HG03521 (cell line): Measurements from ENCODE around the gene TRAIP.

ENCODE experiments used
- ATAC-seq: cut with Tn5 transposase; IDR thresholded peaks from one replicate; pipeline ENCODE4 v1.9.1; 2021; ENCODE audit warnings: mild to moderate bottlenecking, moderate library complexity; ENCODE audit not compliant: unreplicated experiment

TRAIP gene

DNA sequence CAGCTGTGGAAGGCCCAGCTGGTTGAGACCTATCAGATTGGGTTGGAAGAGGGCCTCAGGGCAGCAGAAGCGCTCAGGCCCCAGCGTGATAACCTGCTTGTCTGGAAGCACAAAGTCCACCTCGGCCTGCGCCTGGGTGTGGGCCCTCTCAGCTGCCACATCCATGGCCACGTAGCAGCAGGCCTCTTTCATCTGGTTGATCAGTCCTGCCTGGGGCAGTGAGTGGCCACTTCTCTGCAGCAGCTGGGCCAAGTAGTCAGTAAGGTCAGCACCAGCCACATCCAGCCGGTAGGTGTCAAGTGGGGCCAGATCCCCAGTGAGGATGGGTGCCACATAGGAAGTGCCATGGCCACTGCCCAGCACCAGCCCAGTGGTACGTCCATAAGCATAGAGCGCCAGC lies 17.3 kb upstream of the TRAIP start:
- ATAC-seq, result no peak

DNA sequence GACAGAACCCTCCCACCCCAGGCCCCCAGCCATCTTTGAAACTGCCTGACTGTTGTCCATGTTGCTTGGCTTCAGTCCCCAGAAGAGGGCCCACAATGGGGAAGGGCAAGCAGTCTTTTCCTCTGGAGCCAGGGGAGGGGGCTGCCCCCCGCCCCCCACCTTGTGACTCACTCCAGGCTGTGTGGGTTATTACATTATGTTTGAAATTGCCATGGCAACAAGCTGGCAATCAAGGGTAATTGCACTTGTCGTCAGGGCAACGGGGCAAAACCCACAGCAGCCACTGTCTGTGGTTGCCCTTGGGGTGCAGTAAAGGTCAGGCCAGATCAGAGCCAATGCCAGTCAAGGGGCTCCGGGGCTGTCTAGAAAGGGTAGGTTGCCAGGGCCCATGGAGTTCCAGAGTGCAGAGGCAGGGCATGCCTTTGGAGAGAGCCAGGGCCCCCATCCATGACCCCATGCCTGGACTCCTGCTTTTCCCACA lies 16.5 kb upstream of the TRAIP start:
- ATAC-seq, result no peak

DNA sequence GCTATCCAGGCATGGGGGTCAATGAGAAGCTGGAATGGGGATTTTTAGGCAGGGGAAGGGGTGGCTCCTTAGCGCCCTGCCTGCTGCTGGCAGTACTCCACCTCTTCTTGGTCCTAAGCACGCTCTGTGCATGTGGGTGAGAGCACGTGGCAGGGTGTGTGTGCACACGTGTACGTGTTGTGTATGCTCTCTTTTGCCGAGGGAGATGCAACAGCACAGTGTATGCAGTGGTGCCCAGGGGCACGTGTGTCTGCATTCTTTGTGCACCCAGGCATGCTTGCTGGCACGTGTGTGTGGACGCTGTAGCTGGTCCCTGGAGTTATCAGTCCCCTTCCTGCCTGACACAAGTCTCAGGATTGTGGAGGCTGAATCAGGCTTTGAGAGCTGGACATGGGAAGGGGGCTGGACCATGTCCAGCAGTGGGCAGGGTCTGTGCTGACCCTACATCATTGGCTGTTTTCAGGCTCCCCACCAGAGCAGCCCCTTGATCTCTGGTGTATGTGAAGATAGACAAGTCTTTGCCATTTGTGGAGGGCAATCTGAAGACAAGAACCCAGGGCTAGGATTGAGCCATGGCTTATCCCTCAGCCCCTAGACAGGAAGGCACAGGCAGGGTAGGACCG lies 15.3 kb upstream of the TRAIP start:
- no peak for ATAC-seq

DNA sequence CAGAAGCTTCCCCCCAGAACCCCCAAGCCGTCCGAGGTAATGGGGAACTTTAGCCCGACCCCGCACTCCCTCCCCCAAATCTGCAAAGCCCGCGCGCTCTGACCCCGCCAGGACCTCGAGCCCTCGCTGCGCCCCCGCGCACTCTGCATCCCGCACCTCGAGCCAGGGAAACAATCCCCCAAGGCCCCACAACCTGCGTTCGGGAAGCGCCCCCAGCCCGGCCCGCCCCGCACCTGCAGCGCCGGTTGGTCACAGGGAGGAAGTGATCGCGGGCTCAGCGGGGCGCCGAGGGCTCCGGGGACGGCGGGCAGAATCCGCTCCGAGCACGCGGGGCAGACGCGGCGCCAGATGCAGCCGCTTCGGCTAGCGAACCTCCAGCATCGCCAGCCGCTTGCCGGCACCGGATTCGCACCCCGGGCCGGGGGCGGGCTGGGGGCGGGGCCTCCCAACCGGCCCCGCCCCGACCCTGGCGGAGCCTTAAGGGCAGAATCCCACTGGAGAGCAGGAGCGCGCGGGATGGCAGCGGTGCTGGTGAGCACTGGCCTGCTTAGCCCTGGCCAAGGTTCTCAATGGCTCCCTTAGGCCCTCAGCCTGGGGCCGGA lies 13.3 kb upstream of the TRAIP start, which contains the start of gene CAMKV:
CAMKV (minus strand) TSS at position 382 of the 602 bp plus-strand sequence. CDS start 7,518 bp downstream, outside the sequence.
- ATAC-seq, result no peak

DNA sequence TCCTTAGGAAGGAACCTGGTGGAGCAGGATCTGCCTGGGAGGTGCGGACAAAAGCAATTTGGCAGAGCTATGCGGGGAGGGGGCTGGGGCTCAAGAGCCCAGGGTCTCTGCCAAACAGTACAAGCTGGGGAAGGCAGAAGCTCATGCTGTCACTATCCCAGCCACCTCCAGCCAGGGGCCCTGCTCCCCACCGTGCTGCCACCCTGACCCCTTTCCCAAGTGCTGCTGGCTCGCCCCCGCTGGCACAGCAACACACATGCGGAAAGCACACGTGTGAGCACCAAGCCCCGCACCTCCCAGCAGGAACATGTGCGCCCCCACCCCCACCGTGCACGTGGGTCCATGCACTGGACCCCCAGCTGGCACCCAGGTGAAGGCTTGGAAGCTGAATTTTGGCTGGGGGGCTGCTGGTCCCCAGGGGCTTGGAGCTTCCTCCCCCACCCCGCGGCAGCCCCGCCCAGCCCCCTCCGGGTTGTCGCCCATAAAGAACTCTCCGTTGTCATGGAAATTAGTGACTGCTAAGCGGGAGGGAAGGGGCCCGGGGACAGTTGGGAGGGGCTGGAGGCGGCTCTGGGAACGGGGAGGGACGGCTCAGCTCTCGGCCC lies 12.6 kb upstream of the TRAIP start:
- ATAC-seq, result no peak

DNA sequence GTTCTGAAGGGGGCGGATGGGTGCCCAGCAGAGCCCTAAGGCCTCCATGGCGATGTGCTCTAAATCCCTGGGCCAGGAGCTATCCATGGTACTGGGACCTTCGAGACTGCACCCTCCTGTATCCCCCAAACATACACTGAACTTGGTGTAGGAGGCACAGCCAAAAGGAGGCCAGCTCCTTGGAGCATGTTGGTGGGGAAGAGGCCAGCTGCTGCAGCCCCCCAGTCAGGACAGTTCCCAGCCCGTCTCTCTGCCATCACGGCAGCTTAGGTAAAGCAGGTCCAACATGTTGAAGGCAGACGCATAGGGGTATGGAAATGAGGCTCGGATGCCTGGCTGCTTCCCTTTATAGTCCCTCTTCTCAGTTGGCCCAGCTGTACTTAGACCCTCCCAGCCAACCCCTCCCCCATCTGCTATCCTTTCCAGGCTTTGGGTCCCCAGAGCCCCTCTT lies 11.5 kb upstream of the TRAIP start:
- ATAC-seq, result no peak

DNA sequence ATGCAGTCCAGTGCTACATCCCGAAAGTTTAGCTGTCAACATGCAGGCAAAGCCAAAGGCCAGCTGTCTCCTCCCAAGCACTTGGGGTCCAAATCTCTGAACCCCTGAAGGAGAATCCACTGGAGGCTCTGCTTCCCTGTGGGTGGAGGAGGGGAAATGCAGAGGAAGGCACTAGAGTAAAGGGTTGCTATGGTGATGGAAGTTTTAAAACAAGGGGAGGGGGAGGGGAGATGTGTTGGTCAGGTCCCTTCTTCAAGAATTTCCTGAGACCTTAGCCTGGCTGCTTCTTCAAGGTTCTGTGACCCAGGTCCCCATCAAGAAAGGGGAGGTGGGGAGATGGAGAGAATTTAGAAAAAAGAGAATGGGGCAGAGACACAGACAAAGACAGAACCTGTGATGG lies 11.0 kb upstream of the TRAIP start:
- no peak for ATAC-seq

DNA sequence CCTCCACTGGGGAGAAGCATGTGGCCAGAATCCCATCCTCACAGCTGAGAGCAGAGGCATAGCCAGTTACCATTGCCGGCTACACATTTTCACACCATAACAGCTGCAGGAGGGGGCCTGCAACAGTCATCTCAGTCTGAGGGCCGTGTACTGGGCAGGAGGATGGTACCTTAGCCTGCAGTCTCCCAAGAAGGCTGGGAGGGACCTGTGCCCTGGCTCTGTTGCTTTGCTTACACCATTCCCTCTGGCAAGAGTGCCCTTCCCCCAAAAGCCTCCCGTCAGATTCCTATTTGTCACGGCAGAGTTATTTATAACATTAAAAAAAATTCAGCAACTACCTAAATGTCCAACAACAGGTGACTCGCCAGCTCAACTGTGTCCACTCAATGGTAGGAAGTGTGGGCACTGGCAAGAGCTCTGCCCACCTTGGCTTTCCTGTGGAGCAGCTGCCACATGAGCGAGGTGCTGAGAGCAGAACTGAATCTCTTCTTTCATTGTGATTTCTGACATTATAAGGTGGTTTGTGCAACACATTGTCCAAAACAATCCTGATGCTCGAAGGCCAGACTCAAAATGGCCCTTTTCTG lies 8.9 kb upstream of the TRAIP start:
- no peak for ATAC-seq

DNA sequence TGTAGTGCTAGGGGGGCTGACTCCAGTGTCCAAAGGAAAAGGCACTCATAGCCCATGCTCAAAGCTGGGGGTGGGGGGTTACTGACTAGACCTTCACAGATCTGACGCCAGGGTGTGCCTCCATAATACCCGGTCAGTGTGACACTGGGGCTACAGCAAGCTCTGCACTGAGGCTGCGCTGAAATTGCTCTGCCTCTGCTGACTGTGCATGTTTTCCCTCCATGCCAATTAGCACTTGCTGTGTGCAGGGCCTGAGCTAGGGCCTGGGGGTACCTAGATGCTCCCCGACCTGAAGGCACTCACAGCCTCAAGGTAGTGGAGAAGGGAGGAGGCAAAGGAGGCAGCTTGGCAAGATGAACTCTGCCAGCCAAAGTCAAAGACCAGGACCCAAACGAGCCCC lies 8.1 kb upstream of the TRAIP start:
- ATAC-seq, result no peak

DNA sequence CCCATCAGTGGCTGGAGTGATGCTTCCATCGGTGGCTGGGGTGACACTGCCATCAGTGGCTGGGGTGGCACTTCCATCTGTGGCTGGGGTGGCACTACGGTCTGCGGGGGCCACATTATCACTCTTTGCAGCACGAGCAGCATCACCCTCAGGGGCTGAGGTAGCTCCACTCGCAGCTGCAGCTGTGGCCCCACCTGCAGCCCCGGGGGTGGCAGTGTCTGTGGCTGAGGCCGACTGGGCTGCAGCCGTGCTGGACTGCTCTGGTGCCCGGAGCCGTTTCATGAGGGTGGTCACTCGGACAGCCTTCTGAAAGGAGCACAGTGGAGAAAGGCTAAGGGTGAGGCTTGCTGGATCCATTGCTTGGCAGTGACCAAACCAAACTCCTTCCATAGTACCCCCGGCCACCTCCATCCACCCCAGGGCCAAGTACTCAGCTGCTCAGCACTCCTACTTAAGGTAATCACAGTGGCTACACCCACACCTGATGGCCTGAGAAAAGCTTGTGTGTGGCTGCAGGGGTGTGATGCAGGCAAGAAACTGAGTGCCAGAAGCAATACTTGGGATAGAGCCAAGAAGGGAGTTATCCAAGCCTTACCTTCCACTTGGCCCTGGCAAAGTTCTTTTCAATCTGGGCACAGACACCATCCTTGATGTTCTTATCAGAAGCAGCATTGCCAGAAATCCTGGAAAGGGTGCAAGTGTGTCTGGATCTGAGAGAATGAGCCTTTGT lies 3.4 kb upstream of the TRAIP start:
- no peak for ATAC-seq

DNA sequence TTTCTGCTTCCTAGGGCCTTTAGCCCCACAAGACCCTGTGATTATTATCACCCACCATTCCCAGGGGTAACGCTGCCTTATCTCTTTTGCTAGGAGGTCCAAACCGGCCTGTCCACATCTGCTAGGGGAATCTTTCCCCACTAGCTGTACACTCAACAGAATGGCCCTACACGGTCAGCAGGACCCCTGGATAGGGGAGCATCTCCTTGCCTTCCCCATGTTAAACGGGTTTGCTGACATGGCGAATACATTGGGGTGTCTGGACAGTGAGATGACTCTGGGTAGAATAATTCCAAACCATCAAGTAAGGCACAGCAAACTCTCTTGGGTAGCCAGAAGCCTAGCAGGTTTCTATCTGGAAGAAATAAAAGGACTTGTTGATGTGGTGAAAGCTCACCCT lies 702 bp downstream of the TRAIP start:
- ATAC-seq, result no peak

DNA sequence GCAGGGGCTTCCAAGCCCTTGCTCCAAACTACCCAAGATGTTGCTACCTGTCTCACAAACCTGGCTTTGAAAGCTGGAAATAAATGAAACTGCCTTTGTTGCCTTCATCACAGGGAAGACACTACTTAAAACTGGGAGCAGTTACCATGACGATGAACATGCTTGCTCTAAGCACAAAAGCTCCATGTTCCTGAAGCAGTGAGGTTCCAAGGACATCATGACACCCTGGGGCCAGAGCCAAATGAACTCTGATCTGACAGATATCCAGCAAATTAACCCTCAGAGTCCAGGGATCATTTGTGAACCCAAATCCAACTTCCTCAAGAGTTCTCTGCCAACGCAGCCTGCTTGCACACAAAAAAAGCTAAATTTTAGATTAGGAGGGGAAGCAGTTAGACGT lies 10.7 kb downstream of the TRAIP start:
- no peak for ATAC-seq

DNA sequence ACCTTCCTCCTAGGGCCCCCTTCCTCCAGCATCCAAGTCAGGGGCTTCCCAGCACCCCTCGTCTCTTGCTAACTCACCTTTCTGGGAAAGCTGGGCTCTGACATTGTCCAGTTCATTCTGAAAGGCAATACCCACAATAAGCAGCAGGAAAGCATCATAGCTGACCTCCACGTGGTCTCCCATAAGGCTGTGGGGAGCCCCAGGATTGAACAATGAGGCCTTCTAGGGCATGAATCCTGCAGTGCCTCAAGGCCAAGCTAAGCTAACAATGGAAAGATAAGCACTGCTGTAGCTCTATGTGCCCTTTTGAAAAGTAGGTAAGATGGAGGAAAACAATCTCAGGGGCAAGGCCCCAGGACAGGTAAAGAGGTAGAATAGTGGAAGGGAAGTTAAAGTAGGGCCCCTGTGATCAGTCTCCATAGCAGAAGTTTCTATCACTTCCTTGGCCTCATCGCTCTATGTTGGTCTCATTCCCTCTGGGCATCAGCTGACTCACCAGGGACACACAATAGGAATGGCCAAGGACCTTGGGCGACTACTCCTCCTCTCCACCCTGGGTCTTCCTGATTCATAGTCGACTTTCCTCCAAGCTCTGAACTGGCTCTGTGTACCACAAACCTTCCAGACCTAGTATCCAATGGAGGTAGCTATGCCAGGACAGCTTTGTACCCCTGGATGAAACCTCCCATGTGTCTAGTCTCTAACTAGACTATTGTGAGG lies 11.7 kb downstream of the TRAIP start:
- no peak for ATAC-seq

DNA sequence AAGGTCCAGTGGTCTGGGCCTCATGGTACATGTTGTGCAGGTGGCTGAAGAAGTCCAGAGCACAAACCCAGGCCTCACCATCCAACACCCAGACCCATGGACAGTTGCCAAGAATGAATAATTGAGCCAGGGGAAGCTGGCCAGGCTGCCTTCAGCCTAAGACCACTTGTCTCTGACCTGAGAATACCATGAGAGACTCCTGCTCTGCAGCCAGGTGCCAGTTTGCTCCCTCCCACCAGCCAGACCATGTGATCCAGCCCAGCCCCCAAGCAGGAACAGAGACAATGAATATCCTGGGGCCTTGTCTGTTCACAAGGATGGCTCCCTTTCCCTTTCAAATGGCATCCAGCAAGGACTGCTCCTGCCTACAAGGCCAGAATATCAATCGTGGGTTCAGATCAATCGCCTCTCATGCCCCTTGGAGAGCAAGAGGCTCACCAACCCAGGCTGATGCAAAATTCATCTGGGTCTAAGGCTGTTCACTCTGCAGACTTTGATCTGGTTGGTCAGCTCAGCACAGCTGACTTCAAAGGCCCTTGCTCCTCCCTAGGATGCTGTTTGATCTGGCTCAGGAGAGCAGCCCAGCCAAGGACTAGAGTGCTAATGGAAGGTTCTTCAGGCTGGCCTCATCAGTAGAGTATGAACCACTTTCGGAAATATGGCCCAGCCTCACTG lies 13.4 kb downstream of the TRAIP start:
- no peak for ATAC-seq

DNA sequence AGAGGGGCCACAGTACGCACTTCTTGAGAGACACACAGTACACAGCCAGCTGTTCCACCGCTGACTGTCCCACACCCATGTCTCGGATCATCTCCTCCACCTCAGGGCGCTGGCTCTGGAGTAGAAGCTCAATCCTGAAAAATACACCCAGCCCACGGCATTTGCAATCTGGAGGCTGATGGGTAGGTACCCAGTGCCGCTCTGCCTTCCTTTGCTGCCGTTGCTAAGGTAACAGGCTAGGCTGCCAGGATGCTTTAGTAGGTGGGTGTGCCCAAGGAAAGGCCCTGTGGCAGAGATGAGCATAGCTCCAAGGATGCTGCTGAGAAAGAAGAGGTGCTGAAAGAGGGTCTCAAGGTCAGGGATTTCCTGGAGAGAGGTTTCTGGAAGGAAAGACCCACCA lies 14.6 kb downstream of the TRAIP start:
- ATAC-seq, result no peak

DNA sequence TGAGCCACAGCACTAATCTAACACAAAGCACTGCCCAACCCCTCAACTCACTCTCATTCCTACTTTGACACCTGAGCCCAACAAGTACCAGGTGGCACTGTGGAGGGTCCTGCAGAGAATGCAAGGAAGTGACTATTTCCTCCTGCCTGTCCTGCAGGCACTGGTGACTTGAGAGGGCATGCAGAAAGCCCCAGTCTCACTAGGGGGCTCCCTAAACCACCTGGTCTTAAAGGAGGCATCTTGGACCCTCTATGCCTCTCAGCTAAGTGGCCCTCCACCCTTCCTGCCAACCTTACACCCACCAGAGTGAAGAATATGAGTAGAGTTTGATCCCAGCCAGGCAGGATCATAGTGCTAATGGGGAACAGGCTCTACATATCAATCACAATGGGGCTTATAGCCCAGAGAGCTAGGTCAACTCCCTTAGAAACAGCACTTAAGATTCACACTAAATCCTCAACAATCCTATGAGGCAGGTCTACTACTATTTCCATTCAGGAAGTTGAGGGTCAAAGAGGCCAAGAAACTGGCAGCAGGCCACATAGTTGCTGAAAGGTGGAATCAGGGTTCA lies 15.2 kb downstream of the TRAIP start:
- no peak for ATAC-seq

DNA sequence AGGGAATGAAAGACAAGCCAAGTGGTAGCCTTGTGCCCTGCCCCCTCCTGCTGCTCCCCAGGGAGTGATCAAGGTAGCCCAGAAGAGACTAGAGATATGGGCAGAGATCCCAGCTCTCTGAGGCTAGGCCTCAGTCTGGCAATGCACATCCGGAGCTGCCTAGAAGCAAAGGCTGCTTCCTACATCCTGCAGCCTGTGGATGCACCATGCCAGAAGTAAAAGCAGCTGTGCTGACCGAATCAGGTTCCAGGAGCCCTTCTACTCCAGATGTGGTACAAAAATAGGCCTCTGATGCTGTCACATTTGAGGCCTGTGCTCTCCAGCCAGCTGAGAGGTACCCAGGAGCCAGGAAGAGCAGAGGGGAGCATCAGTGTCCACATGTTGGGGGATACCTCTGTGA lies 16.0 kb downstream of the TRAIP start:
- no peak for ATAC-seq

DNA sequence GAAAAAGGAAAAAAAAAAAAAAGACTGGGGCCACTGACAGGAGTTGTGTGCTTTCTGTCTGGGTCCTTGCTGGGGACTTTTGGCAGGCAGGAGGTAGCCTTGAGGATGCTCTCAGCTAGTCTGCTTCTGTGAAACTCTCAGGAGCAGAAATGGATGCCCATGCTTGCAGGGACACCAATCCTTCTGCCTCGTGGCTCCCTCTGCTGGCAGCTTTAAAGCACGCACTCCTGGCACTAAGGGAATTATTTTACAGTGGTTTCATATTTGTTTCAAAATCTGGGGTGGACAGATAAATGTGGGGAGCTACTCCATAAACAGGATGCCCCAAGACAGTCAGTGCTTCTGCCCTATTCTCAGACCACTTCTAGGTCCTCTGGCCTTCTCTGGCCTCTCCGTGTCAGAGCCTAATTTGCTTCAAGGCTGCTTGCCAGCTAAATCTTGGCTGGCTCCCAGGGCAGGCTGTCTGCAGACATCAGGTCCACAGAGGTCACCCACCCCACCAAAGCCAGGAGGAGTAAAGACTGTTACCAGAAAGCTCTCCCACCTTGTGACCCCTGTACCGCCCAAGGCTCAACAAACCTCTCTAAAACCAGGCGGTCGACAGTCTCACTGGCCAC lies 17.1 kb downstream of the TRAIP start:
- no peak for ATAC-seq

DNA sequence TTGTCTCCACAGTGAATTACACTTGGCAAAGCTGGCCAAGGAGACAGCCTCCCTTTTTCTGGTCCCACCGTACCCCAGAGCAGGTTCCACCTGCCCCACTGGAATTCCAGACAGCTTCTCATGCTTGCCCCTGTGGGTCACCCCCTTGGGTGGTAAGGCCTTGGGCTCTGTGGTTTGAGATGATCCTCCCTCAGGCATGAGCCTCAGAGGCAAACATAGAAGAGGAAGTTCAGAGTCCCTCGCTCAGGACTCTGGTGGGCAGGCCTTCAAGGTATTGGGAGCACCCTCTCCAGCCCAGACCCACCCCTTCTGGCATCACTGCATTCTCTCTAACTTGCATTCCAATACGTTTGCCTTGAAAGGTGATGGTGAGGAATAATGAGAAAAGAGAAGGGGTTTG lies 25.0 kb downstream of the TRAIP start:
- ATAC-seq, result no peak
